HEK293 (cell line): ENCODE measurements around the gene CDH6.

Experiments used
- CTCF ChIA-PET: fragments of 350-600 bp; formaldehyde crosslinking; extraction: SDS; loops from one replicate; lab custom pipeline; 2021; ENCODE audit warnings: antibody characterized with exemption; lab: Yijun Ruan, JAX
- POLR2A ChIA-PET: fragments of 300-600 bp; formaldehyde crosslinking; extraction: SDS; loops from one replicate; lab custom pipeline; 2020; ENCODE audit warnings: antibody characterized with exemption, inconsistent platforms; lab: Yijun Ruan, JAX
- H3K27ac ChIP-seq: fragments of 200-500 bp; sonication (Bioruptor generic); 2 replicates; pipeline ENCODE4 v1.5.1; 2014; ENCODE audit warnings: low read depth, low read length, control low read depth, inconsistent platforms; ENCODE audit errors: extremely low read depth
- H3K36me3 ChIP-seq, 2 experiments: fragments of 200-500 bp in 1 of 2; sonication (Bioruptor generic) in 1 of 2; 1 replicate in 1 of 2; 2 replicates in 1 of 2; pipeline ENCODE4 v1.5.1; 2014 to 2017; ENCODE audit warnings: inconsistent platforms in 2 of 2, low read length in 2 of 2; ENCODE audit not compliant: control insufficient read depth in 2 of 2, insufficient read depth in 1 of 2
- H3K4me1 ChIP-seq: fragments of 200-500 bp; sonication (Bioruptor generic); 2 replicates; pipeline ENCODE4 v1.5.1; 2014; ENCODE audit warnings: mild to moderate bottlenecking, low read length, inconsistent platforms; ENCODE audit not compliant: control insufficient read depth, insufficient read depth
- H3K4me3 ChIP-seq: 2 replicates; pipeline ENCODE4 v1.5.1; 2011; ENCODE audit warnings: low read depth, mild to moderate bottlenecking, control low read depth, low read length, moderate library complexity
- H3K9me3 ChIP-seq: fragments of 200-500 bp; sonication (Bioruptor generic); 2 replicates; pipeline ENCODE4 v1.5.1; 2014; ENCODE audit warnings: low read depth, low read length, inconsistent platforms; ENCODE audit not compliant: control insufficient read depth, insufficient read depth
- BCL11A ChIP-seq: fragments of 450-650 bp; formaldehyde crosslinking; IDR thresholded peaks from 2 replicates; pipeline ENCODE4 v1.5.1; 2016; ENCODE audit warnings: low read depth, missing biosample characterization, missing genetic modification characterization
- GFI1B ChIP-seq: fragments of 450-650 bp; formaldehyde crosslinking; IDR thresholded peaks from 2 replicates; pipeline ENCODE4 v1.5.1; 2016; ENCODE audit warnings: missing biosample characterization, missing genetic modification characterization
- GLIS2 ChIP-seq: fragments of 450-650 bp; formaldehyde crosslinking; IDR thresholded peaks from 2 replicates; pipeline ENCODE4 v1.5.1; 2016; ENCODE audit warnings: missing biosample characterization, missing genetic modification characterization
- HOXC10 ChIP-seq: sonication (generic); formaldehyde crosslinking; IDR thresholded peaks from 2 replicates; pipeline ENCODE4 v1.8.1; 2023; ENCODE audit warnings: mild to moderate bottlenecking, missing genetic modification reagents
- PRDM1 ChIP-seq: fragments of 450-650 bp; formaldehyde crosslinking; IDR thresholded peaks from 2 replicates; pipeline ENCODE4; 2016; ENCODE audit warnings: missing biosample characterization, missing genetic modification characterization
- SCRT1 ChIP-seq: fragments of 450-650 bp; formaldehyde crosslinking; IDR thresholded peaks from 2 replicates; pipeline ENCODE4 v1.5.1; 2016; ENCODE audit warnings: missing biosample characterization, missing genetic modification characterization, borderline replicate concordance
- YY2 ChIP-seq: fragments of 450-650 bp; formaldehyde crosslinking; IDR thresholded peaks from 2 replicates; pipeline ENCODE4 v1.5.1; 2016; ENCODE audit warnings: missing biosample characterization, missing genetic modification characterization
- ZBTB1 ChIP-seq: fragments of 450-650 bp; formaldehyde crosslinking; IDR thresholded peaks from 2 replicates; pipeline ENCODE4 v1.5.1; 2016; ENCODE audit warnings: missing biosample characterization, missing genetic modification characterization
- ZBTB17 ChIP-seq: fragments of 450-650 bp; formaldehyde crosslinking; IDR thresholded peaks from 2 replicates; pipeline ENCODE4 v1.5.1; 2016; ENCODE audit warnings: missing biosample characterization, missing genetic modification characterization
- ZFP69B ChIP-seq: fragments of 450-650 bp; formaldehyde crosslinking; IDR thresholded peaks from 2 replicates; pipeline ENCODE4 v1.5.1; 2016; ENCODE audit warnings: missing biosample characterization, missing genetic modification characterization
- ZNF112 ChIP-seq: fragments of 450-650 bp; formaldehyde crosslinking; IDR thresholded peaks from 2 replicates; pipeline ENCODE4 v1.5.0; 2017; ENCODE audit warnings: missing biosample characterization, missing genetic modification characterization
- ZNF132 ChIP-seq: fragments of 450-650 bp; formaldehyde crosslinking; IDR thresholded peaks from 2 replicates; pipeline ENCODE4 v1.5.1; 2017; ENCODE audit warnings: missing biosample characterization, missing genetic modification characterization, borderline replicate concordance
- ZNF140 ChIP-seq: fragments of 450-650 bp; formaldehyde crosslinking; IDR thresholded peaks from 2 replicates; pipeline ENCODE4 v1.5.1; 2016; ENCODE audit warnings: missing biosample characterization, missing genetic modification characterization
- ZNF202 ChIP-seq: fragments of 450-650 bp; formaldehyde crosslinking; IDR thresholded peaks from 2 replicates; pipeline ENCODE4 v1.5.1; 2016; ENCODE audit warnings: missing biosample characterization, missing genetic modification characterization, borderline replicate concordance
- ZNF239 ChIP-seq: fragments of 450-650 bp; formaldehyde crosslinking; IDR thresholded peaks from 2 replicates; pipeline ENCODE4 v1.5.1; 2016; ENCODE audit warnings: missing biosample characterization, missing genetic modification characterization
- ZNF311 ChIP-seq: fragments of 450-650 bp; formaldehyde crosslinking; IDR thresholded peaks from 2 replicates; pipeline ENCODE4 v1.5.1; 2017; ENCODE audit warnings: missing biosample characterization, missing genetic modification characterization, borderline replicate concordance
- ZNF354C ChIP-seq: fragments of 450-650 bp; formaldehyde crosslinking; IDR thresholded peaks from 2 replicates; pipeline ENCODE4 v1.5.1; 2016; ENCODE audit warnings: missing biosample characterization, missing genetic modification characterization, low read depth, borderline replicate concordance
- ZNF366 ChIP-seq: fragments of 450-650 bp; formaldehyde crosslinking; conservative IDR thresholded peaks from 2 replicates; pipeline ENCODE4 v1.5.1; 2016; ENCODE audit warnings: missing biosample characterization, missing genetic modification characterization
- ZNF391 ChIP-seq: fragments of 450-650 bp; formaldehyde crosslinking; IDR thresholded peaks from 2 replicates; pipeline ENCODE4 v1.5.1; 2016; ENCODE audit warnings: low read depth, missing biosample characterization, missing genetic modification characterization, borderline replicate concordance
- ZNF423 ChIP-seq: fragments of 450-650 bp; formaldehyde crosslinking; IDR thresholded peaks from 2 replicates; pipeline ENCODE4 v1.5.1; 2016; ENCODE audit warnings: missing biosample characterization, missing genetic modification characterization
- ZNF48 ChIP-seq: fragments of 450-650 bp; formaldehyde crosslinking; IDR thresholded peaks from 2 replicates; pipeline ENCODE4 v1.5.1; 2016; ENCODE audit warnings: missing biosample characterization, missing genetic modification characterization
- ZNF529 ChIP-seq: fragments of 450-650 bp; formaldehyde crosslinking; IDR thresholded peaks from 2 replicates; pipeline ENCODE4 v1.5.1; 2017; ENCODE audit warnings: missing genetic modification characterization, missing biosample characterization; ENCODE audit not compliant: insufficient replicate concordance
- ZNF585B ChIP-seq: fragments of 450-650 bp; formaldehyde crosslinking; IDR thresholded peaks from 2 replicates; pipeline ENCODE4 v1.5.1; 2016; ENCODE audit warnings: missing biosample characterization, missing genetic modification characterization
- ZNF596 ChIP-seq: fragments of 450-650 bp; IDR thresholded peaks from 2 replicates; pipeline ENCODE4 v1.5.0; 2018; ENCODE audit warnings: missing biosample characterization, mild to moderate bottlenecking, missing genetic modification characterization, moderate library complexity
- ZNF768 ChIP-seq: fragments of 450-650 bp; formaldehyde crosslinking; IDR thresholded peaks from 2 replicates; pipeline ENCODE4 v1.5.1; 2018; ENCODE audit warnings: missing biosample characterization, mild to moderate bottlenecking, missing genetic modification characterization
- ZNF785 ChIP-seq: fragments of 450-650 bp; formaldehyde crosslinking; IDR thresholded peaks from 2 replicates; pipeline ENCODE4 v1.5.1; 2016; ENCODE audit warnings: missing biosample characterization, missing genetic modification characterization
- ZNF843 ChIP-seq: fragments of 450-650 bp; formaldehyde crosslinking; IDR thresholded peaks from 2 replicates; pipeline ENCODE4 v1.5.1; 2016; ENCODE audit warnings: missing biosample characterization, missing genetic modification characterization
- ZXDB ChIP-seq: fragments of 450-650 bp; formaldehyde crosslinking; IDR thresholded peaks from 2 replicates; pipeline ENCODE4 v1.5.1; 2016; ENCODE audit warnings: missing biosample characterization, missing genetic modification characterization
- TF ChIP-seq, protein P1 (sequence below): fragments of 450-650 bp; formaldehyde crosslinking; IDR thresholded peaks from 2 replicates; pipeline ENCODE4; 2016; ENCODE audit warnings: missing biosample characterization, missing genetic modification characterization
- TF ChIP-seq, protein P2 (sequence below): fragments of 450-650 bp; formaldehyde crosslinking; IDR thresholded peaks from 2 replicates; pipeline ENCODE4 v1.5.1; 2016; ENCODE audit warnings: missing biosample characterization, missing genetic modification characterization
- TF ChIP-seq, protein P3 (sequence below): fragments of 450-650 bp; formaldehyde crosslinking; IDR thresholded peaks from 2 replicates; pipeline ENCODE4 v1.5.1; 2016; ENCODE audit warnings: missing biosample characterization, missing genetic modification characterization

The CDH6 gene

DNA sequence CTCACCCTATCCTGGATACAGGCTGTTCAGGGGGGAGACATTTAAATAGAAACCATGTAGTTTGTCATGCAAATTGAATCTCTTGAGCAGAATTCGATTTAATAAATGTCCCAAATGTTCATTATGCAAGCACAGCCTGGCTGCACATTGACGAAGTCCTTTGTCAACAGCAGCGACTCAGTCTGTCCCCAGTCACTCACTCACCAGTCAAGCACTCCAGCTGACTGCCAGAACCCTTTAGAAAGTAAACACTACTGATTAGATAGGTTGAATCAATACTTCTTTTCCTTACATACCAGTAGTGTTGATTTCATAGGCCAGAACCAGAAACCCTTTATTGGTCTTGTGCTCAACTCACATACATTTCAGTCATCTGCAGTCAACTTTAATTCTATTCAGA is 27.5 kb downstream of the CDH6 start:
- no peaks in the 10 kb centered on the region for H3K4me1 ChIP-seq
- no peaks in the 10 kb centered on the region for H3K9me3 ChIP-seq
- no peak overlapping the region for H3K27ac ChIP-seq
- TF ChIP-seq ZNF785 (tag by site-specific recombination), result no peak
- no peak for TF ChIP-seq ZNF311 (tag by site-specific recombination)
- no peak for TF ChIP-seq BCL11A
- no peak for TF ChIP-seq ZNF48
- no peak for TF ChIP-seq ZNF391
- no peak for TF ChIP-seq ZNF843 (tag by site-specific recombination)
- TF ChIP-seq ZNF768 (tag by site-specific recombination), result no peak
- TF ChIP-seq ZNF140 (tag by site-specific recombination), result no peak
- TF ChIP-seq GLIS2 (tag by site-specific recombination), result no peak
- TF ChIP-seq ZNF202, result no peak
- TF ChIP-seq ZFP69B (tag by site-specific recombination), result no peak
- no peak for TF ChIP-seq ZNF529 (tag by site-specific recombination)
- no peak for TF ChIP-seq ZNF423
- TF ChIP-seq SCRT1 (tag by site-specific recombination), result no peak
- no peak for TF ChIP-seq ZNF585B (tag by site-specific recombination)
- TF ChIP-seq, protein P1, sequence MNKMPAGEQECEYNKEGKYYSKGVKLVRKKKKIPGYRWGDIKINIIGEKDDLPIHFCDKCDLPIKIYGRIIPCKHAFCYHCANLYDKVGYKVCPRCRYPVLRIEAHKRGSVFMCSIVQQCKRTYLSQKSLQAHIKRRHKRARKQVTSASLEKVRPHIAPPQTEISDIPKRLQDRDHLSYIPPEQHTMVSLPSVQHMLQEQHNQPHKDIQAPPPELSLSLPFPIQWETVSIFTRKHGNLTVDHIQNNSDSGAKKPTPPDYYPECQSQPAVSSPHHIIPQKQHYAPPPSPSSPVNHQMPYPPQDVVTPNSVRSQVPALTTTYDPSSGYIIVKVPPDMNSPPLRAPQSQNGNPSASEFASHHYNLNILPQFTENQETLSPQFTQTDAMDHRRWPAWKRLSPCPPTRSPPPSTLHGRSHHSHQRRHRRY, result no peak
- TF ChIP-seq ZXDB (tag by site-specific recombination), result no peak
- POLR2A ChIA-PET, result no interaction called here
- no peak overlapping the region for H3K4me3 ChIP-seq
- no peaks in the 10 kb centered on the region for H3K36me3 ChIP-seq
- CTCF ChIA-PET, result interaction anchor here (0.9 to 7.5 kb wide), 3 partner anchors 11 to 47 kb away, joined by 4 to 60 read pairs (median 4); no protein-coding TSS in a partner anchor

DNA sequence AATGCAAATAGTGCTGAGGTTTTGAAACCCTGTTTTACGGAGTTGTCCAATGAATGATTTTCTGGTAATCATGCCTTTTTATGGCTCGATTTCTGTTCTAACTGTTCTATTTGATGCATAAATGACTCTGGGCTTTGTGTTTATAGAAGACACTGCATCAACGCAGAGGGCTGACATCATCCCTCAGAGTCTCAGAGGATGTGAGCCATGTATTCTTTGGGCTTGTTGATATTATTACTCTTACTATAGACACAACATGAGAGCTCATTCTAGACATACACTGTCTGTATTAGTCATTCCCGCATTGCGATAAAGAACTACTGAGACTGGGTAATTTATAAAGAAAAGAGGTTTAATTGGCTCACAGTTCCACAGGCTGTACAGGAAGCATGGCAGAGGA is 31.6 kb downstream of the CDH6 start:
- H3K27ac ChIP-seq, result no peak overlapping the region
- no peaks in the 10 kb centered on the region for H3K9me3 ChIP-seq
- TF ChIP-seq ZNF132 (no peak), ZBTB1 (tag by site-specific recombination) (no peak)
- ChIA-PET CTCF (no interaction called here), POLR2A (no interaction called here)
- no peak overlapping the region for H3K4me3 ChIP-seq
- H3K36me3 ChIP-seq, result no peaks in the 10 kb centered on the region
- H3K4me1 ChIP-seq, result no peaks in the 10 kb centered on the region

DNA sequence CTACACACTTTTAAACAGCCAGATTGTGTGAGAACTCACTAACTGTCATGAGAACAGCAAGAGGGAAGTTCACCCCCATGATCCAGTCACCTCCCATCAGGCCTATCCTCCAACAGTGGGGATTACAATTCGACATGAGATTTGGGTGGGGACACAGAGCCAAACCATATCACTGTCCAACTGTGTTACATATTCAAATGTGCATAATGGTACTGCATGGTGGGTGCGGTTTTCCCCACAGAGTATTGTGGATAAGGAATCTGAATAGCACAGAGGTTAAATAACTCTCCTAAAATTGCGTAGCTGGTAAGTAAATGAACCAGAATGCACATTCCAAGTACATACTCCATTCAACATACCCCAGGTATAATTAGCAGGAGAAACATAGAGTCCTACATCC is 32.1 kb downstream of the CDH6 start:
- H3K4me1 ChIP-seq, result no peaks in the 10 kb centered on the region
- no peaks in the 10 kb centered on the region for H3K36me3 ChIP-seq
- no peak overlapping the region for H3K4me3 ChIP-seq
- no peak overlapping the region for H3K27ac ChIP-seq
- POLR2A ChIA-PET, result no interaction called here
- CTCF ChIA-PET, result interaction anchor here (0.7 kb wide), 1 partner anchor 1196 kb away, joined by 3 read pairs; no protein-coding TSS in a partner anchor
- H3K9me3 ChIP-seq, result no peaks in the 10 kb centered on the region
- TF ChIP-seq ZNF112 (tag by site-specific recombination) (no peak), ZNF239 (tag by site-specific recombination) (no peak), ZBTB17 (no peak), YY2 (tag by site-specific recombination) (no peak), HOXC10 (CRISPR knock-in tag) (no peak), ZNF354C (tag by site-specific recombination) (no peak), GFI1B (tag by site-specific recombination) (no peak), ZNF366 (tag by site-specific recombination) (no peak), ZNF768 (tag by site-specific recombination) (no peak), ZNF596 (no peak), ZNF391 (no peak), PRDM1 (no peak)
- TF ChIP-seq, protein P1, result no peak
- TF ChIP-seq, protein P2, sequence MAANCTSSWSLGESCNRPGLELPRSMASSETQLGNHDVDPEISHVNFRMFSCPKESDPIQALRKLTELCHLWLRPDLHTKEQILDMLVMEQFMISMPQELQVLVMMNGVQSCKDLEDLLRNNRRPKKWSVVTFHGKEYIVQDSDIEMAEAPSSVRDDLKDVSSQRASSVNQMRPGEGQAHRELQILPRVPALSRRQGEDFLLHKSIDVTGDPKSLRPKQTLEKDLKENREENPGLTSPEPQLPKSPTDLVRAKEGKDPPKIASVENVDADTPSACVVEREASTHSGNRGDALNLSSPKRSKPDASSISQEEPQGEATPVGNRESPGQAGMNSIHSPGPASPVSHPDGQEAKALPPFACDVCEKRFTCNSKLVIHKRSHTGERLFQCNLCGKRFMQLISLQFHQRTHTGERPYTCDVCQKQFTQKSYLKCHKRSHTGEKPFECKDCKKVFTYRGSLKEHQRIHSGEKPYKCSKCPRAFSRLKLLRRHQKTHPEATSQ (tag by site-specific recombination), result no peak
- TF ChIP-seq, protein P3, sequence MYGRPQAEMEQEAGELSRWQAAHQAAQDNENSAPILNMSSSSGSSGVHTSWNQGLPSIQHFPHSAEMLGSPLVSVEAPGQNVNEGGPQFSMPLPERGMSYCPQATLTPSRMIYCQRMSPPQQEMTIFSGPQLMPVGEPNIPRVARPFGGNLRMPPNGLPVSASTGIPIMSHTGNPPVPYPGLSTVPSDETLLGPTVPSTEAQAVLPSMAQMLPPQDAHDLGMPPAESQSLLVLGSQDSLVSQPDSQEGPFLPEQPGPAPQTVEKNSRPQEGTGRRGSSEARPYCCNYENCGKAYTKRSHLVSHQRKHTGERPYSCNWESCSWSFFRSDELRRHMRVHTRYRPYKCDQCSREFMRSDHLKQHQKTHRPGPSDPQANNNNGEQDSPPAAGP (tag by site-specific recombination), result no peak
